ENCODE data around the gene DISC1. TPM values are rescaled to one million over a fixed set of nuclear protein-coding genes. Genes with fewer than 3 reads are reported as not detected.

DISC1 gene
- total RNA-seq, 1 donor from 2014 or later, result 16.0 TPM

- intact Hi-C loops (cut with DNase I), result no loop called here
- Histone ChIP-seq H3K27me3 (no peaks in the 10 kb centered on the region), H3K4me1 (no peaks in the 10 kb centered on the region), H3K27ac (no peak overlapping the region), H3K9me3 (no peaks in the 10 kb centered on the region), H3K4me3 (no peak overlapping the region), H3K36me3 (no peaks in the 10 kb centered on the region)
- DNase-seq (ENCODE audit: low spot score in 2 of 2), result no peak
- TF ChIP-seq CTCF (IDR thresholded peaks at IDR 0.05), result no peak
Measured at GRCh38 chr1:231836227-231836893, 209.8 kb downstream of the DISC1 start.

- no peak for DNase-seq (ENCODE audit: low spot score in 2 of 2)
- no peaks in the 10 kb centered on the region for H3K9me3 ChIP-seq
- H3K27ac ChIP-seq, result no peak overlapping the region
- no peaks in the 10 kb centered on the region for H3K36me3 ChIP-seq
- no peaks in the 10 kb centered on the region for H3K4me1 ChIP-seq
- no peak for TF ChIP-seq CTCF (IDR thresholded peaks at IDR 0.05)
- no peak overlapping the region for H3K4me3 ChIP-seq
- H3K27me3 ChIP-seq, result no peaks in the 10 kb centered on the region
- intact Hi-C loops (cut with DNase I), result no loop called here
Measured at GRCh38 chr1:231838521-231838920, 211.9 kb downstream of the DISC1 start.

GRCh38 chr1:231839999-231840398, 213.4 kb downstream of the DISC1 start:
- no peak overlapping the region for H3K27ac ChIP-seq
- no peak for TF ChIP-seq CTCF (IDR thresholded peaks at IDR 0.05)
- peaks cover 0 to 2% of the 10 kb centered on the region in 2 donors for H3K4me1 ChIP-seq
- DNase-seq (ENCODE audit: low spot score in 2 of 2), result no peak
- H3K9me3 ChIP-seq, result no peaks in the 10 kb centered on the region
- no peaks in the 10 kb centered on the region for H3K36me3 ChIP-seq
- no peaks in the 10 kb centered on the region for H3K27me3 ChIP-seq
- intact Hi-C loops (cut with DNase I), result no loop called here
- H3K4me3 ChIP-seq, result no peak overlapping the region

GRCh38 chr1:231841616-231842344, 215.2 kb downstream of the DISC1 start:
- Histone ChIP-seq H3K27me3 (no peaks in the 10 kb centered on the region), H3K4me3 (no peak overlapping the region), H3K9me3 (no peaks in the 10 kb centered on the region), H3K4me1 (peaks cover 0 to 2% of the 10 kb centered on the region in 2 donors), H3K27ac (no peak overlapping the region), H3K36me3 (no peaks in the 10 kb centered on the region)
- TF ChIP-seq CTCF (IDR thresholded peaks at IDR 0.05), result no peak
- DNase-seq (ENCODE audit: low spot score in 2 of 2), result no peak
- intact Hi-C loops (cut with DNase I), result no loop called here

- Histone ChIP-seq H3K36me3 (no peaks in the 10 kb centered on the region), H3K9me3 (no peaks in the 10 kb centered on the region), H3K27ac (no peak overlapping the region), H3K4me1 (peaks cover 0 to 2% of the 10 kb centered on the region in 2 donors), H3K4me3 (no peak overlapping the region), H3K27me3 (no peaks in the 10 kb centered on the region)
- intact Hi-C loops (cut with DNase I), result no loop called here
- TF ChIP-seq CTCF (IDR thresholded peaks at IDR 0.05), result no peak
- DNase-seq (ENCODE audit: low spot score in 2 of 2), result no peak
Measured at GRCh38 chr1:231842441-231842840, 215.9 kb downstream of the DISC1 start.
